Measurements from ENCODE around the gene KBTBD2.
"Not testable (repeated sequence)": the region's sequence is repeated elsewhere in the genome, so short reads cannot be mapped to it uniquely, and the experiment has no call there.

The KBTBD2 gene

DNA sequence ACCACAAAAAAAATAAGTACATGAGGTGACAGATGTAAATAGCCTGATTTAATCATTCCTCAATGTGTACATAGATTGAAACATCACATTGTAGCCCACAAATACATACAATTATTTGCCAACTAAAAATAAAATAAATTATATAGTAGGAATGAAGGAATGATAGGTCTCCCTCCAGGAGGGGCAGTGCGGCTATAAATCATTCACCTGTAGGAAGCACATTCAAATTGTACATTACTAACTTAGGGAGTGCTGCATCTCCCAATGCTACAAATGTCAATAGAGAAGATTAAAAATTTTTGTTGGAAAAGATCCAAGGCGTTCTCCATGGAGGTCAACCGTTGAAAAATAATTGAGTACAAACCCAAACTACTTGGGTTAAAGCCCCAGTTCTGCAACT is 4.2 kb downstream of the KBTBD2 start:
- H3K27ac ChIP-seq, result no peak overlapping the region
- TF ChIP-seq ZFX (IDR thresholded peaks at IDR 0.05; ENCODE audit: borderline replicate concordance), result no peak
- TF ChIP-seq, protein P1, sequence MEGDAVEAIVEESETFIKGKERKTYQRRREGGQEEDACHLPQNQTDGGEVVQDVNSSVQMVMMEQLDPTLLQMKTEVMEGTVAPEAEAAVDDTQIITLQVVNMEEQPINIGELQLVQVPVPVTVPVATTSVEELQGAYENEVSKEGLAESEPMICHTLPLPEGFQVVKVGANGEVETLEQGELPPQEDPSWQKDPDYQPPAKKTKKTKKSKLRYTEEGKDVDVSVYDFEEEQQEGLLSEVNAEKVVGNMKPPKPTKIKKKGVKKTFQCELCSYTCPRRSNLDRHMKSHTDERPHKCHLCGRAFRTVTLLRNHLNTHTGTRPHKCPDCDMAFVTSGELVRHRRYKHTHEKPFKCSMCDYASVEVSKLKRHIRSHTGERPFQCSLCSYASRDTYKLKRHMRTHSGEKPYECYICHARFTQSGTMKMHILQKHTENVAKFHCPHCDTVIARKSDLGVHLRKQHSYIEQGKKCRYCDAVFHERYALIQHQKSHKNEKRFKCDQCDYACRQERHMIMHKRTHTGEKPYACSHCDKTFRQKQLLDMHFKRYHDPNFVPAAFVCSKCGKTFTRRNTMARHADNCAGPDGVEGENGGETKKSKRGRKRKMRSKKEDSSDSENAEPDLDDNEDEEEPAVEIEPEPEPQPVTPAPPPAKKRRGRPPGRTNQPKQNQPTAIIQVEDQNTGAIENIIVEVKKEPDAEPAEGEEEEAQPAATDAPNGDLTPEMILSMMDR (IDR thresholded peaks at IDR 0.05), result no peak

DNA sequence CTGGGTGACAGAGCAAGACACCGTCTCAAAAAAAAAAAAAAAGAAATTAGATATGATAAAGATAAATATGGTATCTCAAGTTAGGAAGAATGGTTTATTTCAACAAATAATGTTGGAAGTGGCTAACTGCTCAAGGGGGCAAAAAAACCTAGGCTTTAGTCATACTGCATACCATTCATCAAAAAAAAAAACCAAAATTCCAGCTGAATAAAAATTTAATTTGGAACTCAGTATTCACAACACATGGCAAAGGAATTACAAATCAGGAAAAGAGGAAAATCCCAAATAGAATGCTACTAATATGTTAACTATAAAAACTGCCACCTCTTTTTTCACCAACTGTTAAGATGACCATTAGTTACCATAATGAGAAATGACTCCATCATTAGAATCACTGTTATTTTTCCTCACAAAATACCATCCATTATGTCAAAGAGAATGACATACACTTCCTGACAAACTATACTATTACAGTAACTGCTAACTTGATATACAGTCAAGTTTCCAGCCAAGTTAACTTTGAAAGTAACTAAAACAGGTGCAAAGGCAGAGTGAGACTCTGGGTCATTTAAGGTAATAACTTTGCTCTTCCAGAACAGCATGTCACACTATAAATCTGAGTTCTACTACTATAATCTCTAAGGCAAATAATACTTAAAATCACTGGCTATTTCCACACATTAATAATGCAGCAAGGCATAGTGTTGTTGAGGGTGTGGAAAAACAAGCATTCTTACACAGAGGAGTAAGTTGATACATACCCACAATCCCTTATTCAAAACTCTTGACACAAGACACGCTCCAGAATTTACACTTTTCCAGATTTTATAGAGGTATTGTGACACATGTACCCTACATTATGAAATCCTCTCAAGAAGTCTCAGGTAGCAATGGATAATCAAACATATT is 10.2 kb downstream of the KBTBD2 start:
- no peak for TF ChIP-seq ZFX (IDR thresholded peaks at IDR 0.05; ENCODE audit: borderline replicate concordance)
- H3K27ac ChIP-seq, result peak overlapping the region; percentile 36

DNA sequence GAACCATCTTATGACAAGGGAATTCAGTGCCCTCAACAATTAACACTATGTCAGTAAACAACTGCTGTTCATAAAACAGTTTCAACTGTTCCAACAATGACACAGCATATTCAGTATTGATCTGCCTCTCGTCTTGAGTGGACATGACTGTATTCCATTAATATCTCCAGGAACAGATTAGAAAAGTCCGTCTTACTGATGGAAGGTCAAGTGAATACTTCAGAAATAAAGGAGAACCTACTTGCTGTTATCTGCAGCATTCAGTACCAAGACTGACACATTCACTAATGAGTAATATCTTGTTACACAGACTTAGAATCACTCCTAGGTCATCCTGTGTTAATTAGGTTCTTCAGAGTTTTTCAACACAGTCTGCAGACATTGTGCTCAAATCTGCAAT is 12.1 kb downstream of the KBTBD2 start:
- H3K27ac ChIP-seq, result peak overlapping the region; percentile 14; the same call in 1 of the 2 replicates
- TF ChIP-seq, protein P1 (IDR thresholded peaks at IDR 0.05), result no peak
- no peak for TF ChIP-seq ZFX (IDR thresholded peaks at IDR 0.05; ENCODE audit: borderline replicate concordance)

DNA sequence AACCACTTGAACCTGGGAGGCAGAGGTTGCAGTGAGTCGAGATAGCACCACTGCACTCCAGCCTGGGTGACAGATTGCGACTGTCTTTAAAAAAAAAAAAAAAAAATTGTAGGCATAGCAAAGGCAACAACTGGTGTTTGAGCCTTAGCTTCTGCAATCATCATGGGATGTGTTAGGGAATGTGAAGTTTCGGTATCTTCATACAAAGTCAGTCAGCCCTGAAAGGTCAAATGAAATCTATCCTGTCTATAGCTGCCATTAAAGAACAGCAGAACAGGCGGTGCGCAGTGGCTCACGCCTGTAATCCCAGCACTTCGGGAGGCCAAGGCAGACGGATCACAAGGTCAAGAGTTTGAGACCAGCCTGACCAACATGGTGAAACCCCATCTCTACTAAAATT is 13.5 kb downstream of the KBTBD2 start:
- not testable (repeated sequence) for H3K27ac ChIP-seq

DNA sequence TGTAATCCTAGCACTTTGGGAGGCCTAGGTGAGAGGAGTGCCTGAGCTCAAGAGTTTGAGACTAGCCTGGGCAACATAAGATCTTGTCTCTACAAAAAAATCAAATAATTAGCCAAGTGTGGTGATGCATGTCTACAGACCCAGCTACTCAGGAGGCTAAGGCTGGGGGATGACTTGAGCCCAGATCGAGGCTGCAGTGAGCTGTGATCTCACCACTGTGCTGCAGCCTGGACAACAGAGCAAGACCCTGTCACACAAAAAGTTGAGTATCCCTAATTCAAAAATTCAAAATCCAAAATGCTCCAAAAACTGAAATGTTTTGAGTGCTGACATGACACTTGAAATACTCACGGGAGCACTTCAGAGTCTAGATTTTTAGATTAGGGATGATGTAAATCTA is 19.1 kb downstream of the KBTBD2 start:
- H3K27ac ChIP-seq, result no peak overlapping the region
- no peak for TF ChIP-seq ZFX (IDR thresholded peaks at IDR 0.05; ENCODE audit: borderline replicate concordance)
- TF ChIP-seq, protein P1 (IDR thresholded peaks at IDR 0.05), result no peak

DNA sequence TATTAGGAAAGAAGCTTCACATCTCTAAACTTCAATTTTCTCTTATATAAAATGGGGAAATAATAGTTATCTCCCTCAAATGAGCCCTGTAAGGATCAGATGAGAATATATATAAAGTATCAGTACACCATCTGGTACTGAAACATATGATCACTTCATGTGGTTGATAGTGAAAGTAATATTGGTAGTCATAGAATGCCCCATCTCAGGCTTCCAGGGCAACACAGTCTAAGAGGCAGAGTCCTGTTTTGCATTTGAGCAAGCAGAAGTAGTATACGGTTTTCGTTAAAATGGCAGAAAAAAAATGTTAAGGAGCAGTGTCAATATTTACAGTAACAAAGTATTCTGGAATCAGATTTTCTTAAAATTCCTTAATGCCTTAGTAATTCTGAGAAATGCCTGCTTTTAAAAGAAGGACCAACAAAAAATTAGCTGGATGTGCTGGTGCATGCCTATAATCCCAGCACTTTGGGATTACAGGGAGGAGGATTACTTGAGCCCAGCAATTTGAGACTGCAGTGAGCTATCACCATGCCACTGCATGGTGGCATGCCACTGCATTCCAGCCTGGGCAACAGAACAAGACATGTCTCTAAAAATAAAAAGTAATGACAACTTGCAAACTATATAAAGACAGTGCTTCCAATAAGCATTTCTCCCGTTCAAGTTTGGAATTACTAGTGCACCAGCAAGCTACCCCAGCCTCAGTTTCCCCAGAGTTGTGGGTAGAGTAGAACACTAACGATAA is 19.8 kb downstream of the KBTBD2 start:
- H3K27ac ChIP-seq, result no peak overlapping the region
- TF ChIP-seq, protein P1 (IDR thresholded peaks at IDR 0.05), result no peak
- TF ChIP-seq ZFX (IDR thresholded peaks at IDR 0.05; ENCODE audit: borderline replicate concordance), result no peak

DNA sequence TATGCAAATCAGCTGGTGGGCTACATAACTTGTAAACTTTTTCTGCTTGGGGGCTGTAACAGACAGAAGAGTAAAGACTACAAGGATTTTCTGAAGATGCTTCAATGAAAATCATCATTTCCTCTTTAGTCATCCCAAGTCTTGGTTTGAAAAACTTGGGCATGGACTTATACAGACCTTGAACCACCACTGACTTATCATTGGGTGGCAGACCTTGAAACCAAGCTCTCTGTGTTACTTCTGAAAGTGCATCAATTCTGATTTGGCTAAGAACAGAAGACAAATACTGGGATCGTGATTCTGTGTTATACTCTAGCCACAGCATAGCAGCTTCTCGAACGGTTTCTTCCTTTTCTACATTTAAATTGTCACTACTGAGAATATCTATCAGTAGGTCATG is 21.3 kb downstream of the KBTBD2 start:
- TF ChIP-seq ZFX (IDR thresholded peaks at IDR 0.05; ENCODE audit: borderline replicate concordance), result no peak
- TF ChIP-seq, protein P1 (IDR thresholded peaks at IDR 0.05), result no peak
- no peak overlapping the region for H3K27ac ChIP-seq

DNA sequence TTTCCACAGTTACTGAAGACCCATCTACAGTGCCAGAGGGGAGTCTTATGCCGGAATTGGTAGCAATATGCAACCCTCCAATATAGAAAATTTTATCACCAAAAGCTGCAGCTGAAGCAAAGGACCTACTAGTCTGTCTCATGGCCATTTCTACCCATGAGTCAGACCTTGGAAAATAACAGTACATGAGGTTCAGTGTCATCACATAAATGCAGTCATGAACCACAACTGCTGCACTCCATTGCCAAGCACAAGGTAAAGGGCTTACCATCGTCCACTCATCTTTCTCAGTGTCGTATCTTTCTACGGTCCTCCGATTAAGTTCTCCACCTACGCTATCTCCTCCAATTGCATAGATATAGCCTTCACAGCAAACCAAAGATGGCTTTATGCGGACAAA is 21.8 kb downstream of the KBTBD2 start:
- no peak overlapping the region for H3K27ac ChIP-seq
- TF ChIP-seq, protein P1 (IDR thresholded peaks at IDR 0.05), result no peak
- TF ChIP-seq ZFX (IDR thresholded peaks at IDR 0.05; ENCODE audit: borderline replicate concordance), result no peak
